HG03469 (cell line): Measurements from ENCODE around the gene OR6C70.

Experiments used
- ATAC-seq: cut with Tn5 transposase; IDR thresholded peaks from one replicate; pipeline ENCODE4 v1.9.1; 2021; ENCODE audit warnings: mild to moderate bottlenecking, moderate library complexity, moderate number of reproducible peaks; ENCODE audit not compliant: unreplicated experiment

OR6C70 gene

GRCh38 chr12:55420307-55420962 is 49.5 kb downstream of the OR6C70 start:
- ATAC-seq, result no peak
